Ishikawa (cell line): ENCODE data around the gene NSMCE1.

Source experiments
- CEBPB ChIP-seq: IDR thresholded peaks from 2 replicates; pipeline ENCODE4 v1.6.1; 2012
- CREB1 ChIP-seq: IDR thresholded peaks from 2 replicates; pipeline ENCODE4 v1.6.1; 2012; ENCODE audit warnings: low read depth
- EP300 ChIP-seq: IDR thresholded peaks from 2 replicates; pipeline ENCODE4 v1.6.1; 2012; ENCODE audit warnings: borderline replicate concordance
- NFIC ChIP-seq: IDR thresholded peaks from 2 replicates; pipeline ENCODE4 v1.6.1; 2012
- RAD21 ChIP-seq: IDR thresholded peaks from 2 replicates; pipeline ENCODE4 v1.6.1; 2012; ENCODE audit warnings: low read depth
- YY1 ChIP-seq: IDR thresholded peaks from 2 replicates; pipeline ENCODE4 v1.6.1; 2012; ENCODE audit warnings: low read depth
- ZBTB7A ChIP-seq: IDR thresholded peaks from 2 replicates; pipeline ENCODE4 v1.6.1; 2012; ENCODE audit warnings: low read depth
- TF ChIP-seq, protein P1 (sequence below): IDR thresholded peaks from 2 replicates; pipeline ENCODE4 v1.6.1; 2012; ENCODE audit warnings: low read depth, mild to moderate bottlenecking
- TF ChIP-seq, protein P2 (sequence below): IDR thresholded peaks from 2 replicates; pipeline ENCODE4 v1.6.1; 2012

DNA sequence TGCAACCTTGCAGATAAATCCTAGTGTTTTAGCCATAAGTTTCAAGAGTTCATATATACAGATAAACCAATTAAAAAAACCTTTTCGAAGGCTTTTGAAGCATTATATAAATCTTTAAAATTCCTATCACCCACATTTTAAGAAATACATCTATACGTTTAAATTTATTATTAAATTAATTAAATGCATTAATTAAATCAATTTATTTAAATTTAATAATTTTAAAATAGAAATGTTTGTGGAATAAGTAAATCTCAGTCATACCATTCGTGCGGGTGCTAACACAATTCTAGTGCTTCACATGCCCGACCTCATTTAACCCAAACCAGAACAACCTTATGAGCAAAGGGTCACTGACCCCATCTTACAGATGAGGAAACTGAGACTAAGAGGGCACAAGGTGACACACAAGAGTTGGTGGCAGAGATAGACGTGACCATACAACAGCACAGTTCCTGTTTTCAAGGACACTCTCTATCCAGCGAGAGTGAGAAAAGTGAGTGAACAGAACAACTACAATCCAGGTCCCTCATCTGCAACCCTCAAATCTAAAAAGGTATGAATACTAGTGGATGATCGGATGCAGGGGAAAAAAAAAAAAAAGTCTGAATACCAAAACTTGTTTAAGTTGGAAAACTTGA lies 1.4 kb downstream of the NSMCE1 start:
- TF ChIP-seq, protein P1, sequence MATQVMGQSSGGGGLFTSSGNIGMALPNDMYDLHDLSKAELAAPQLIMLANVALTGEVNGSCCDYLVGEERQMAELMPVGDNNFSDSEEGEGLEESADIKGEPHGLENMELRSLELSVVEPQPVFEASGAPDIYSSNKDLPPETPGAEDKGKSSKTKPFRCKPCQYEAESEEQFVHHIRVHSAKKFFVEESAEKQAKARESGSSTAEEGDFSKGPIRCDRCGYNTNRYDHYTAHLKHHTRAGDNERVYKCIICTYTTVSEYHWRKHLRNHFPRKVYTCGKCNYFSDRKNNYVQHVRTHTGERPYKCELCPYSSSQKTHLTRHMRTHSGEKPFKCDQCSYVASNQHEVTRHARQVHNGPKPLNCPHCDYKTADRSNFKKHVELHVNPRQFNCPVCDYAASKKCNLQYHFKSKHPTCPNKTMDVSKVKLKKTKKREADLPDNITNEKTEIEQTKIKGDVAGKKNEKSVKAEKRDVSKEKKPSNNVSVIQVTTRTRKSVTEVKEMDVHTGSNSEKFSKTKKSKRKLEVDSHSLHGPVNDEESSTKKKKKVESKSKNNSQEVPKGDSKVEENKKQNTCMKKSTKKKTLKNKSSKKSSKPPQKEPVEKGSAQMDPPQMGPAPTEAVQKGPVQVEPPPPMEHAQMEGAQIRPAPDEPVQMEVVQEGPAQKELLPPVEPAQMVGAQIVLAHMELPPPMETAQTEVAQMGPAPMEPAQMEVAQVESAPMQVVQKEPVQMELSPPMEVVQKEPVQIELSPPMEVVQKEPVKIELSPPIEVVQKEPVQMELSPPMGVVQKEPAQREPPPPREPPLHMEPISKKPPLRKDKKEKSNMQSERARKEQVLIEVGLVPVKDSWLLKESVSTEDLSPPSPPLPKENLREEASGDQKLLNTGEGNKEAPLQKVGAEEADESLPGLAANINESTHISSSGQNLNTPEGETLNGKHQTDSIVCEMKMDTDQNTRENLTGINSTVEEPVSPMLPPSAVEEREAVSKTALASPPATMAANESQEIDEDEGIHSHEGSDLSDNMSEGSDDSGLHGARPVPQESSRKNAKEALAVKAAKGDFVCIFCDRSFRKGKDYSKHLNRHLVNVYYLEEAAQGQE, result no peak
- TF ChIP-seq CEBPB (no peak), EP300 (no peak), YY1 (no peak), RAD21 (no peak), ZBTB7A (no peak), NFIC (no peak), CREB1 (no peak)
- TF ChIP-seq, protein P2, sequence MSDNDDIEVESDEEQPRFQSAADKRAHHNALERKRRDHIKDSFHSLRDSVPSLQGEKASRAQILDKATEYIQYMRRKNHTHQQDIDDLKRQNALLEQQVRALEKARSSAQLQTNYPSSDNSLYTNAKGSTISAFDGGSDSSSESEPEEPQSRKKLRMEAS, result no peak
